Globus pallidus (tissue), 1 donor: ENCODE results near the gene RUNX1.
"Not testable (repeated sequence)": the region's sequence is repeated elsewhere in the genome, so short reads cannot be mapped to it uniquely, and the experiment has no call there.

ENCODE experiments used
- DNase-seq: peaks from one replicate; pipeline ENCODE4 v3.0.0-alpha.2; 2015; ENCODE audit warnings: low spot score

The RUNX1 gene

DNA sequence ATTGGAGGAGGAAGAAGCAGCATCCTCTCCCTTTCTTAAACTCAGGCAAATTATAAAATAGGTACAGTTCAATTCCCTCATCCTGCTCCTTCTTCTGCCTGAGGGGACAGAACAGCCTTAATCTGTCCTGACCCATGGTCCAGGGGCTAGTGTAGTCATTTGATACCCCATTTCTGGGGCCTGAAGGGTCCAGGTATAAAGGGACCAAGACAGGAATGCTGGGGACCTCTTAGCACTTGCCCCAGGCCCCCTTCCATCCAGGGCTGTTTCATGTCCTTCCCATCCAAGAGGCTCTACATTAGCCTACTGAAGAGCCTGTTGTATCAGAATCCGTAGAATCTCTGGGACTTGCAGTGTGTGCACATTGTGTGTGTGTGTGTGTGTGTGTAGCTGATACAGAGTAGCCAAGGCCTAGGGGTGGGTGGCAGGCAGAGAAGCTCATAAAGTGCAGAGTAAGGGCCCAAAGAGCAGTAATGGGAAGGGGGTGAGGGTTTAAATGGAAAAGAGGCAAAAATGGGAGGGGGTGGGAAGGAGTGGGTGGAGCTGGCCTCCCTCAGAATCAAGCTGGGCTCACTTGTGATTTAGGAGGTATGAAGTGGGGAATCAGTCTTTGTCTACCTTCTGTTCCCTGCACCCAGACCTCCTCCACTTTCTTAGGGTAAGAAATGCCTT, 32.4 kb downstream of the RUNX1 start:
- no peak for DNase-seq

DNA sequence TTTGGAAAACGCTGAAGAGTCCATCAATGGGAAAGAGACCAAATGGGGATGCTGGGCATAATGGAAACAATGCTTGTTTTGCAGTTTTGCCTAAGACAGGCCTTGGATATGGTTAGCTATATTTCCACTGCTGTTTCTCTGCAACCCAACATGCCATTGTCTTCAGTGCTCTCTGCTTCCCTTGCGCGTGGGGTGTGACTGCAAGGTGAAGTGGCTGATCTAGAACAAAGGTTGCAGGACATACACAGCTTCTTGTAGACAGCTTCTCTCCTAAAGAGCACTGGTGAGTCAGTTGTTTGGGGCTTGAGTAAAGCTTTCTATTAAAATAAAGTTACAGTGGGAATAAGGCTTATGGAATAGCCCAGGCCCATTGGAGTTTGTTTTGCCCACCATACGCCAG, 33.0 kb downstream of the RUNX1 start:
- DNase-seq, result no peak

DNA sequence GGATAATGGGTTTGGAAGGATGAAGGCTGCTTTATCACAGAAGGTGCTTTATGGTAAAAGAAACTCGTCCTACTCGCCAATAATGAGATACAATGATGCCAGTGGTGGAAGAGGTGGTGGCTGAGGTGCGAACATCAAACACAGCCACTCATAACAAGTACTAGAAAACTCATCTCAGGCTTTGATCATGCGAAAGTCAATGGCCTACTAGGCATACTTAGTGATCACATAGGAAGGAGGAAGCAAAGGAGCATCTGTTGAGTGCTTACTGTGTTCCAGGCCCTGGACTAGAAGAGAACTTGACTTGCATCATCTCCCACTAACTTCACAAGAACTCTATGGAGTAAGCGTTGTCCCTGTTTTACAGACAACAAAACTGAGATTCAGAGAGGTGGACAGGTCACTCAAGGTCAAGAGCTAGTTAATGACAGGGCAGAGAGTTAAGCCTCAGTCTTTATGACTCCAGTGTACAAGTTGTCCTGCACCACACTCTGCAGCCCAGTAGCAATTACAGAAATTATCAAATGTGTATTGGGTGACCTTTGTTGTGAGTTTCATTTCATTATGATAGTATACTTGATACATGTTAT, 33.6 kb downstream of the RUNX1 start:
- DNase-seq, result no peak

DNA sequence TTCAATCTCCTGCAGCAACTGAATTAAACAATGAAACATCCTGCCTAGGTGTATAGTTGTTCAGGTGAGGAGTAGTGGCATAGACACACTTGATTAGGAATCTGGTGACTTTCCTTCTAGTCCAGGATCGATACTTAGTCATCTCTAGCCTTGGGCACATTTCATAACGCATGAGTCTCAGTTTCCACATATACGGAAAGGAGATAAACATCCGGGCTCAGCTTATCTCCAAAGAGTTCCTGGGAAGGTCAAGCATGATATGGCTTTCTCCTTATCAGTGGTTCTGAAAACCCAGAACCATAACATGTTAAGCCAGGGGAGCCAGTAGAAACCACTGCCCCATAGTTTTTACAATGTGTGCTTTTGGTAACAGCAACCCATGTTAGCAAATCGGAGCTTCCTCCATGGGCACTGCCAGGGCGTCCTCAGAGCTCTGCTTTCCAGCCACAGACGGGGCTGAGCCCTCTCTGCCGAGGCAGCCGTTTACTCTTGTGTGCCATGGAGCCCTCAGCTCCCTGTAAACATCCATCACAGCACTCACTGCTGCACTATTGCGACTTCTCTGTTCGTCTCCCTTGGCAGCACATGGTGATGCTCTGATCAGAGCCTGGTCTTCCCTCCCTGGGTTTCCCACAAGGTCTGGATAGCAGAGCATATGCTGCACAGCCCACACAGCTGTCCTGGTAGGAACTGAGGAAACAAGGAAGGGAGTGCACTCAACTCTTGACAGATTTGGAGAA, 34.6 kb downstream of the RUNX1 start:
- DNase-seq, result no peak

DNA sequence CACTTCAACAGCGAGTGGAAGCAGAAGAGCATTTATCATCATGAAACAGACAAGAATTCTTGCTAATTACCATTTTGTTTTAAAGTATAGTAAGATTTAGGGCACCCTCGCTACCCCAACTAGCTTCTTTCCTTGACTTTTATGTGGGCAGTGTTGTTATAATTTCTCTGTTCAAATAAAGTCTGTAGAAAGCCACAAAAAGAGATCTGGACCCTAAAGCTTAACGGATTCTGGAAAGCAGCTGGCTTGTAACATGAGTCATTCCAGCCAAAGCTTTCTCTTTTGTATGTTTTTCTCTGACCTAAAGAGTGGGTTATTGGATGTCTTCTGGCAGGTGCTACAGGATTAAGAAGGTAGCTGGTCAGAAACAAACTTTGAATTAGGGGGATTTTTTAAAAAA, 37.4 kb downstream of the RUNX1 start:
- no peak for DNase-seq

DNA sequence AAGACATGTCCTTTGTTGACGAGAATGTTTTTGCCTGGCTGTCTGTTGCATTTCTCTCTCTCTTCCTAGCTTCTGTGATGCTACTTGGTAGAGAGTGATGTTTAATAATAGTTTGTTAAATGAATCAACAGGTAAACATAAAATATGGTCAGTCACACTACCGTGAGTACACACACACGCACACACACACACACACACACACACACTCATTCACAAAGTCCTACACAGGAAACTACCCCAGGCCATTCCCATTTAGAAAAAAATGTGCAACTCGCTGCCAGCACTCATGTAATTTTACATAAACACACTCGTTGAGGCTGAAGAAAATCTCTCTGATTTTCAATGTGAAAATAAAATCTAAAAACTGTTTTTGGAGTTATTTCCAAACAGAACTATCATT, 38.7 kb downstream of the RUNX1 start:
- no peak for DNase-seq

DNA sequence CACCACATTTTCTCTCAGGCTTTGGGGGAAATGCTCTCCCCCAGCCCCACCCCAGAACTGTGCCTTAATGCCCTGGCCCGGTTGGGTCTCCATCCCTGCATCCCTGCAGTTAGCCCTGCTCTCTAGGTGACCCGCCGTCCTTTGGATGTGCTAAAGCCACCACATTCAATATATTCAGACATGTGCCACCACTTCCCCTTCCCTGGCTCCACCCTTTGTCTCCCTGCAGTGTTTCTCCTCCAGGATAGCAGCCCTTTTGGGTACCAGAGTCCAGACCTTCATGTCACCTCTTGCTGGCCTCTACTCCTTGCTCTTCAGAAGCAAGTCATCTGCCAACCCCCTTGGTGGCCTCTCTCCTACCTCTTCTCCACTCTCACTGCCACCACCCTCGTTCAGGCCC, 41.8 kb downstream of the RUNX1 start:
- DNase-seq, result no peak

DNA sequence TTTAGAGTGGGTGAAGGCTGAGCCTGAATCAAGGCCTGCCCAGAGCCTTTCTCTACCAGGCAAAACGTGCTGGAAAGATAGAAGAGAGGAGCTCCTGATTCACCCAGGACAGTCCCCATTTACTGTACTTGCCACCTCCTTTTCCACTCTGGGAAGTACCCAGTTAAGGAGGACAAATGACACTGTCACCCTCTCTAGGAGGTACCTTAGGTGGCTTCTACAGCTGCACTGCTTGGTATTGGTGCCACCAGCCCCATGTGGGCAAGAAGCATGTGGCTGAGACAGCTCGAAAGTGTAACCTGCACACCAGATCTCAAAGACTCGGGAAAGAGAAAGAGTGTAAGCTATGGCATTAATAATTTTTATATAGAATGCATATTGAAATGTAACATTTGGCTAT, 42.3 kb downstream of the RUNX1 start:
- no peak for DNase-seq

DNA sequence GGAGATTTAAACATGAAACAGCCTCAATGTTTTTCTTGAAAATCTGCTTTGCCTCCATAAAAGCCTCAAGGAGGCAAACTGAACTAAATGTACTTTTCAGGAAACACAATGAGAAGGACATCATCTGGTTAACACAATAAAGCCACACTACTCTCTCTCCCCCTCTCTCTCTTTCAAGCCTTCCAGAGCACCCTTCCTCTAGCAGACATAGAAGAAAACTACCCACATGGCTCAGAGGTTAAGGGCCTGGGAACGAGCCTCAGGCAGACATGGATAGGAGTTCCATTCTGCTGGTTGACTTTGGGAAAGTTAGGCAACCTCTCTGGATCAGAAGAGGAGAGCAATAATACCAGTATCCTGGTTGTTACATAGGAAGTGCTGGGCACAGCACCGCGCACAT, 42.9 kb downstream of the RUNX1 start:
- DNase-seq, result no peak

DNA sequence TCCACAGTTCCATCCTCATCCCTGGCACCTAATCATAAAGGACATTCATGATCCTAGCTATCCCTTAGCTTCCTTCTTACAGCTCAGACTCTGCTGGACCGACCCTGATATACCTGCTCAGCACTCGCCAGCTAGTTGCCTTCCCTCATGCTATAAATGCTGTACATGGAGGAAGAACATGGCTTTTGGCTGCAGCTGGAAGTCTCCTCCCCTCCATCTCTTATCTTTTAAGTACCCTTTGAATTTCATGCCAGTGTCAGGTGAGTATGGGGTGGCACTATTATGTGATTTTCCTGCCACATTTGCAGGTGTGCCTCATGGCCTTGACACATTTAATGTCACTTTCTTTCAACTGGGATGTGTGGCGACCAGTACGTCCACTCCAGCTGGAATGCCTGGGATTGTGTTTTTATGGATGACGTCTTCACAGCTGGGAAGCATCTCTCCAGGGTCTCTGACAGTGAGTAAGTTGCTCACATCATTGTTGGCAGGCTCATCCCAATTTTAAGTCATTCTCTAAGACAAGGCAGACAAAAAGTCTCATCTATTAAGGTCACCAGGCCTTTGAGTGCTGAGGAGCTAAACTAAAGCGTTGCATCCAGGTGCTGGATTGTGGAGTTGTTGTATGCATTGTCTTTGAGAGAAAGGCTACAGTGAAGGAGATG, 43.4 kb downstream of the RUNX1 start:
- no peak for DNase-seq

DNA sequence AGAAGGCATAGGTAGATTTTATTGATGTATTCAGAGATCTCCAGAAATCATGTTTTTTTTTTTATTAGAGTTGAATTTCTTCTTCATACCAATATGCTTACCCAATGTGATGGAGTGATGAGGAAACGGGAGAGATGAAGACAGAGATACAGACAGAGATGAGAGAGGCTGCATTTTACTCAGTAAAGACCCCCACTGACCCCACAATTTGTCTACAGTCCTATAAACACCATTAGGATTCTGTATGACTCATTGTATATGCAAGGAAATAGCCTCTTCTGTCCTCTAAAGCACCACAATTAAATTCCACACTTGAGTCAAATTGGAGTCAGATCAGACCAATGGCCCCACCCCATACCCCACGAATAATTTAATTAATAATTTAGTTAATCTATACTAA, 44.0 kb downstream of the RUNX1 start:
- no peak for DNase-seq

DNA sequence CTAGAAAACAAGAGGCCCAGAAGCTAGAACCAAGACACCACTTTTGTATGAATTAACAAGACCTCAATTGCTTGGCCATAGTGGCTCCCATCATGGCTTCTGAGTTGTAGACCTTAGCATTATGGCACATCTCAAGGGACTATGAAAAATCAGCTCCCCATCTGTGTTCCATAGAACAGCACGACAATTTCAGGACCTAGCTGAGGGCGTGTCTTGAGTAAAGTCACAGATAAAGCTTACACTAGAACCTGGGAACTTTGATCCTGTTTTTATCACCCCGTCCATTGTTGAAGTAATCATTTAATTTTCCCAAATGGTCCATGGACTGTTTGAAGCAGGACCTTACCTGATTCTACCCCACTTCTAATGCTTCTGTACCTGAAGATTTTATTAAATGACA, 44.8 kb downstream of the RUNX1 start:
- no peak for DNase-seq

DNA sequence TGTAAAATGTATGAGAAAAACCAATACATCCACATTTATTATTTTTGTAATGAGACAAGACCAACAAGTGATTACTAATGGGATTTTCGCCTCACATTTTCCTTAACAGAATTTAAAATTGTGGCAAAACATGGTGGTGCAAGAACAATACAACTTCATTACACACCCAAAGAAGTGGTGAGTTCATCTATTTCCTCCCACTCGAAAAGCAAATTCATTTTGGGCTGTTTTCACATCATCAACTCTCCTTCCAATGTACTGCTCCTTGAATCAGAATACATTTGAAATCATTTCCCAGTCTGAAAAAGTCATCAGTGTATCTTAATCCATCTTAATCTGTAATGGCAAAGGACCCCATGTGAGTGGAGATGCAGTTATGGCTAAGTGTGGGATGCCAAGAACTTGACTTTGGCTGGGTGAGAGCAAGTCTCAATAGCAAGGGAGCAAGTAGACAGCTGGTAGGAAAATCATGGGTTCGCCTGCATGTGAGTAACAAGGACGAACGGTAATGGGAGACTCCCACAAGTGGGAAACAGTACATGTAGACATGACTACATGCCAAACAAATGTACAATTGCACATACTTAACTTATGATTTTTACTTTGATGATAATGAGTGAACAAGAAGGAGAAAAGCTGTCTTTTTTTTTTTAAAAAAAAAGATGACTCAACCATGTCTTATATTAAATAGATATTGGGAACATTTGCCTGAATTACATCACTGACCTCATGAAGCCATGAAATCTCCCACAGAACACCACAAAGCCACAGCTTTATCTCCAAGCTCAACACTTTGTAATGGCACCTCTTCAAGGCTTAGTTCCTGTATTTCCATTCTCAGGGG, 46.0 kb downstream of the RUNX1 start:
- no peak for DNase-seq

DNA sequence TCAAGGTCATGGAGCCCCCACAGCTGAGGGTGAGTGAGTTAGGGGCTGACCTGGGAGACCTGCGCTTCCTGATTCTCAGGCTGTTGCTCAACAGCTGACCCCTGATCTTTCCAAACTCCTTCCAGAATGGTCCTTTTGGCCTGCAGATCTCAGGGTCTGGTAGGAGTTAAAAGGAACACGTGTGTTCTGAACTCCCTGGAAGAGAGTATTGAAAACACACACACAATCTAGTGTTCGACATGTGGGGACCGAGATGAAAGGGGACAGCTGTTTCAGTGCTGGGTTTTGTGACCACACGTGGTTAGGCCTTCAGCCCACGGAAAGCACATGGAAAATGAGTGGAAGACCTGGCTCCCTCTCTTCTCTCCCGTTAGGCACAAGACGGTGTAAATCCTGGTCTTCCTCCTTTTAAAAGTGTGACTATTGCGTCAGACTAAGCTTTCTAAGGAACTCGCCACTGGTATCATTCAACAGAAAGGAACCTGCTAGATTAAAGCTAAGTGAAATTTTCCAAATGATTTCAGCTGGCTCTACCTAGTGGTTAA, 49.6 kb downstream of the RUNX1 start:
- no peak for DNase-seq

DNA sequence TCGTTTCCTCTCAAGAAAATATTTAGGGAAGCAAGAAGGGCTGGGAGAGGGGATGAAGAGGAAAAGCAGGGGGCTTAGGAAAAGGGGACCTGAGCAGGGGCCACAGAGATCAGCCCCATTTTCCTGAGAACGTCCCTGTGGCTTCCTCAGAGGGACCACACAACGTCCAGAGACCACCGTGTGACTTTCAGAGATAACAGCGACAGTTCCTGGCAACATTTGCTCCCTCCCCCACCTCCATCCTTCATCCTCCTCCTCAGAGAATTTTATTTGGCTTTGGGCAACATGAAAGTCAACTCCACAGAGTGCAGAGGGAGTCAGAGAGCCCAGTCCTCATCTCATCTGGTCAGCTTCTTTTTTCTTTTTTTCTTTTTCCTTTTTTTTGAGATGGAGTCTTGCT, 50.9 kb downstream of the RUNX1 start:
- DNase-seq, result no peak

DNA sequence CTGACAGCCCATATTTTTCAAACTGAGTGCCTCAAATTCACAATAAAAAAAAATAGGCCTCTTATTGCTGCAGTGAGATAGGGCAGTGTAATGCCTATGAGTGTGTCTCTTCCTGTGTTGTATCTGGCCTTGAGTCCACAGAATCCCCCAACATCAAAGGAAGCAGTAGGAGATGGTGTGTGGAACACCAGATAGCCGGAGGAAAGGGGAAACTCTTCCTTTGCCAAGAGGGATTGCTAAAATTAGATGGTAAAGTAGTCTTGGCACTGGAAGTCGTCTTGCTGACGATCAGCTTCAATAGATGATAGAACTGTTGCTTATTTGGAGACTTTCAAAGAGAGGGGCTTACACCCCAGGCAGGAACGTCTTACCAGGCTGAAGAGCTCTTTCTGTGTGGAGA, 51.8 kb downstream of the RUNX1 start:
- DNase-seq, result no peak

DNA sequence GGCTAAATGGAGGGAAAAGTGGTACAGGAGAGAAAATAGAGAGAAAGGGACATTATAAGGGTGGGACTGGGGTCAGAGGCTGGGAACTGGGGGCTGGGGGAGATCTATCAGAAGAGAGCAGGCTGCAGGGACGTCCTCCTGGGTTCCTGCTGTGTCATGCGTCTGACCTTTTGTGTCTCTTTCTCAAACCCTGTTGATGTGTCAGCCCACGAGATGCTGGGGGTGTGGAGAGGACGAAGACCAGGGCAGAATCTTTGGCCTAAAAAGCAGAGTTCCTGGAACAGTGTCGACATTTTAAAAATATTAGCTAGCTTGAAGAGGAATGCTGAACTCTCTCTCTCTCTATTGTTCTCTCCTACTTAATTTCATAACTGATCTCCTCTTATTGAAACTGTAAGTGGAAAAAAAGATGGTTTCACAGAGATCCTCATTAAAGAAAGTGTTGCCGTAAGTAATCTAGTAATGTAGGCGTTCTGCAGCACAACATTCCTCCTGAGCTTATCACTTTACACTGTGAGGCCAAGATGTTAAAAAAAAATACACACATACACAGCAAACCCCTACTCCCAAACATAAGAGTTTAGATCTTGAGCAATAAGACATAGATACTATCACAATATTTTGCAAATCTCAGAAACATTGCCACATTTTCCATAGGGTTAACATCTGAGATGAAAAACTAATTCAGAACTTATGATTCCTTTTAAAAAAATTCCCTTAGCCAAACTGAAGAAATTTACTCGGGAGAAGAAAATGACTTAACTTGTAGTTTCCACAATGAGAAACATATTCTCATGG, 52.6 kb downstream of the RUNX1 start:
- DNase-seq, result no peak

DNA sequence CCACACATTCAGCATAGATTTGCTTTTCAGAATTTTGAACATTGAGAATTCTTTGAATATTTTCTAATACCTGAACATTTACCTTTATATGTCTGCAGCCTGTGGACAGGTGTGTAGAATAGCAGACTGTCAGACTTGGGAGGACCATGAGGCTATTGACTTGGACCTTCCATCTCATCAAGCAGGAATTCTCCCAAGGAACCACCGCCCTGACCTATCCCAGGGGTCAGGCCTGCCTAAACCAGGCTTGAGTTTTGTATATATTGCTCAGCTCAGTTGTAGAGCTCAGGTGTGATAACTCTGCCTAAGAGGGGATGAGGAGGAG, 53.2 kb downstream of the RUNX1 start:
- no peak for DNase-seq

DNA sequence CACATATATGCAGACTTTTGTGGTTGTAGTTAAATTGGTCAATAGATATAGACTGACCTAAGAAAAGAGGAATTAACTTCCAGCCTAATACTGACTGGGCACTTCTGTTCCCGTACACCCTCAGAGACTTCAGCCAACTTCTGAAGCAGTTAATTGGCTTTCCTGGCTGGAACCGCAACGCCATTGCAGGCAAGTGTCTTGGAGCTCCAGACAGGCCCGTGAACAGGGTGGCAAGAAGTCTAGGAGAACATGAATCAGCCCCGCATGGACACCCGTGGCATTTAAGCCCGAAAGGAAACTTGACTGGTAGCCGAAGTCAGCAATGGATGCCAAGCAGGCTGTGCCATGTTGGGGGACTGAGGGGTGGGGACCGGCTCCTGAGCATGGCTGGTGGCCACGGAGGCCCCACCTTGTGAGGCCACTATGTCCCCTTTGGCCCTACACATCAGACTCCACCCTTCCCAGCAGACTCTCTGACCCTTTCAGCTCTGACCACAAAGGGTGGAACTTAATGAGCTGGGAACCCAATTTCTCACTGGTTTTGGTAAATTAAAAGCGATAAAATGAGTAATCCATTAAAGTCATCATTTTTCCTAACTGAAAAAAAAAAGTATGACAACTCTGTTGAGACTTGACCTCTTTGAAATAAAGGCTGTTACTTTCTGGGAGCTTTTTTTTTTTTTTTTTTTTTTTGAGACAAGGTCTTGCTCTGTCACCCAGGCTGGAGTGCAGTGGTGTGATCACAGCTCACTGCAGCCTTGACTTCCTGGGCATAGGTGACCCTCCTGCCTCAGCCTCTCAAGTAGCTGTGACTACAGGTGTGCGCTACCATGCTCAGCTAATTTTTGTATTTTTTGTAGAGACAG, 54.1 kb downstream of the RUNX1 start:
- no peak for DNase-seq

DNA sequence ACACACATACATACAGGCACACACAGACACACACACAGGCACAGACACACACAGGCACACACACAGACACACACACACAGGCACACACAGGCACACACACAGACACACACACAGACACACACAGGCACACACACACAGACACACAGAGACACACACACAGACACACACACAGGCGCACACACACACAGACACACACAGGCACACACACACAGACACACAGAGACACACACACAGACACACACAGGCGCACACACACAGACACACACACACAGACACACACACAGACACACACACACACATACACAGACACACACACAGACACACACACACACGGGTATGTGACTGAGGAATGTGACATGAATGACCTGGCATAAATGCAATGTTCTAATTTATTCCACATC, 55.6 kb downstream of the RUNX1 start:
- not testable (repeated sequence) for DNase-seq
